HG03521 (cell line): ENCODE results near the gene ABLIM1.
A peak's percentile ranks its signal among the peaks of the same experiment; 100 is the strongest.

Experiments
- ATAC-seq: cut with Tn5 transposase; IDR thresholded peaks from one replicate; pipeline ENCODE4 v1.9.1; 2021; ENCODE audit warnings: mild to moderate bottlenecking, moderate library complexity; ENCODE audit not compliant: unreplicated experiment

ABLIM1 gene

GRCh38 chr10:114498413-114499111 is 159.5 kb downstream of the ABLIM1 start:
- peak; percentile 69 for ATAC-seq

GRCh38 chr10:114495303-114495702 is 162.8 kb downstream of the ABLIM1 start:
- no peak for ATAC-seq

- ATAC-seq, result no peak
These were observed 165.6 kb downstream of the ABLIM1 start for GRCh38 chr10:114492351-114493037.

- ATAC-seq, result no peak
These were observed 166.1 kb downstream of the ABLIM1 start for GRCh38 chr10:114491933-114492332.

GRCh38 chr10:114491419-114491818 is 166.7 kb downstream of the ABLIM1 start:
- no peak for ATAC-seq

GRCh38 chr10:114489521-114490310 is 168.4 kb downstream of the ABLIM1 start:
- ATAC-seq, result no peak

- no peak for ATAC-seq
These were observed 170.1 kb downstream of the ABLIM1 start for GRCh38 chr10:114487815-114488536.

- no peak for ATAC-seq
These were observed 170.9 kb downstream of the ABLIM1 start for GRCh38 chr10:114486938-114487814.

- ATAC-seq, result no peak
These were observed 172.2 kb downstream of the ABLIM1 start for GRCh38 chr10:114485696-114486400.

- no peak for ATAC-seq
These were observed 174.5 kb downstream of the ABLIM1 start for GRCh38 chr10:114483575-114483974.

- no peak for ATAC-seq
These were observed 175.4 kb downstream of the ABLIM1 start for GRCh38 chr10:114482480-114483304.

- no peak for ATAC-seq
These were observed 177.0 kb downstream of the ABLIM1 start for GRCh38 chr10:114481055-114481454.

GRCh38 chr10:114479836-114480235 is 178.2 kb downstream of the ABLIM1 start:
- ATAC-seq, result no peak

GRCh38 chr10:114479307-114479706 is 178.8 kb downstream of the ABLIM1 start:
- no peak for ATAC-seq

- ATAC-seq, result no peak
These were observed 179.8 kb downstream of the ABLIM1 start for GRCh38 chr10:114478281-114478680.

GRCh38 chr10:114477285-114477684 is 180.8 kb downstream of the ABLIM1 start:
- ATAC-seq, result no peak

GRCh38 chr10:114474989-114475388 is 183.1 kb downstream of the ABLIM1 start:
- ATAC-seq, result no peak

- no peak for ATAC-seq
These were observed 184.3 kb downstream of the ABLIM1 start for GRCh38 chr10:114473776-114474175.

GRCh38 chr10:114472877-114473253 is 185.2 kb downstream of the ABLIM1 start:
- ATAC-seq, result no peak
